ENCODE measurements around the gene LRP8.
"Not testable (repeated sequence)": the region's sequence is repeated elsewhere in the genome, so short reads cannot be mapped to it uniquely, and the experiment has no call there.

LRP8 gene

GRCh38 chr1:53285546-53285945, 42.3 kb downstream of the LRP8 start:
- DNase-seq = no peak

- DNase-seq = no peak
These were observed 43.4 kb downstream of the LRP8 start for GRCh38 chr1:53284224-53285020.

- not testable (repeated sequence) for DNase-seq
These were observed 44.7 kb downstream of the LRP8 start for GRCh38 chr1:53283156-53283555.

- DNase-seq = no peak
These were observed 46.7 kb downstream of the LRP8 start for GRCh38 chr1:53281133-53281532.

- no peak for DNase-seq
These were observed 47.4 kb downstream of the LRP8 start for GRCh38 chr1:53280496-53280895.

GRCh38 chr1:53279296-53280200, 48.3 kb downstream of the LRP8 start:
- peak in 1 of 51 donors; percentile 2 for DNase-seq

- peak in 33 of 51 donors; percentile 8 to 65 (median 31) for DNase-seq
These were observed 49.6 kb downstream of the LRP8 start for GRCh38 chr1:53278298-53278725.

- no peak for DNase-seq
These were observed 50.5 kb downstream of the LRP8 start for GRCh38 chr1:53277326-53277725.

GRCh38 chr1:53276902-53277281, 51.0 kb downstream of the LRP8 start:
- no peak for DNase-seq

GRCh38 chr1:53276153-53276901, 51.5 kb downstream of the LRP8 start:
- no peak for DNase-seq

- DNase-seq = no peak
These were observed 52.3 kb downstream of the LRP8 start for GRCh38 chr1:53275566-53275965.

- DNase-seq = no peak
These were observed 53.2 kb downstream of the LRP8 start for GRCh38 chr1:53274541-53275185.

GRCh38 chr1:53274026-53274425, 53.8 kb downstream of the LRP8 start:
- no peak for DNase-seq

- no peak for DNase-seq
These were observed 54.3 kb downstream of the LRP8 start for GRCh38 chr1:53273526-53273925.

GRCh38 chr1:53272349-53272748, 55.5 kb downstream of the LRP8 start:
- no peak for DNase-seq

GRCh38 chr1:53271446-53272090, 56.3 kb downstream of the LRP8 start:
- DNase-seq = no peak

- no peak for DNase-seq
These were observed 57.0 kb downstream of the LRP8 start for GRCh38 chr1:53270873-53271272.

GRCh38 chr1:53270107-53270506, 57.8 kb downstream of the LRP8 start:
- no peak for DNase-seq

GRCh38 chr1:53267761-53268160, 60.1 kb downstream of the LRP8 start:
- no peak for DNase-seq

- no peak for DNase-seq
These were observed 61.8 kb downstream of the LRP8 start for GRCh38 chr1:53266038-53266437.

GRCh38 chr1:53265581-53265980, 62.3 kb downstream of the LRP8 start:
- DNase-seq = peak in 1 of 51 donors; percentile 31
